K562 (cell line): ENCODE measurements around the gene ETNK2. TPM values are rescaled to one million over a fixed set of nuclear protein-coding genes. Genes with fewer than 3 reads are reported as not detected.

Source experiments
- ATAC-seq: fragments of 200-7000 bp; cut with Tn5 transposase; 3 replicates; pipeline ENCODE4 v1.9.1; 2020; ENCODE audit warnings: moderate library complexity
- BruUV-seq: library from RNA; stranded (reverse); fragments of 400-500 nt; replicated peaks from 2 replicates; lab custom pipeline; 2021; lab: Mats Ljungman, UMichigan
- CTCF ChIA-PET: fragments of 300-600 bp; formaldehyde crosslinking; extraction: SDS; loops from one replicate; lab custom pipeline; 2021; ENCODE audit warnings: low intra/inter-chr PET ratio; lab: Yijun Ruan, JAX
- POLR2A ChIA-PET: fragments of 300-600, 350-650 bp; sonication (Branson Sonifier 250); formaldehyde crosslinking; extraction: SDS; loops from one replicate; lab custom pipeline; 2021; ENCODE audit warnings: antibody characterized with exemption, inconsistent platforms; lab: Yijun Ruan, JAX
- DNase-seq, 4 experiments: peaks; one replicate each; pipeline versions ENCODE4 v3.0.0 to v3.0.0-alpha.2; 2011 to 2018; ENCODE audit warnings: low spot score in 3 of 4, mixed read lengths in 3 of 4; ENCODE audit errors: extremely low read depth in 1 of 4
- FAIRE-seq: peaks from 2 replicates; lab custom pipeline; 2011; peaks lifted over from hg19 to GRCh38; lab: Jason Lieb, UNC
- H2AFZ ChIP-seq: 2 replicates; pipeline ENCODE4 v1.6.0; 2011; ENCODE audit warnings: low read depth, low read length, control low read depth, inconsistent platforms
- H3K27ac ChIP-seq: fragments of 200-600 bp; 3 replicates; pipeline ENCODE4 v1.8.0; 2011; ENCODE audit warnings: low read depth, mild to moderate bottlenecking, control low read depth, inconsistent platforms, low read length, moderate library complexity, mixed read lengths; ENCODE audit errors: extremely low read depth
- H3K27me3 ChIP-seq, 2 experiments: fragments of 300-600 bp in 1 of 2; 2 replicates in 1 of 2; 3 replicates in 1 of 2; pipeline versions ENCODE4 v1.6.0 to v1.8.0; 2011; ENCODE audit warnings: inconsistent platforms in 2 of 2, low read length in 2 of 2, mild to moderate bottlenecking in 1 of 2, mixed read lengths in 1 of 2, moderate library complexity in 1 of 2; ENCODE audit not compliant: control insufficient read depth in 2 of 2, insufficient read depth in 2 of 2
- H3K36me3 ChIP-seq: fragments of 300-600 bp; 3 replicates; pipeline ENCODE4 v1.8.0; 2011; ENCODE audit warnings: mild to moderate bottlenecking, low read length, inconsistent platforms; ENCODE audit not compliant: control insufficient read depth, insufficient read depth
- H3K4me1 ChIP-seq, 2 experiments: fragments of 200-600 bp in 1 of 2; replicated peaks in 1 of 2; 2 replicates in 1 of 2; 3 replicates in 1 of 2; pipeline versions ENCODE4 v1.5.1 to v1.8.0; 2011; ENCODE audit warnings: inconsistent platforms in 2 of 2, low read length in 2 of 2, mild to moderate bottlenecking in 1 of 2, mixed read lengths in 1 of 2, moderate library complexity in 1 of 2; ENCODE audit not compliant: control insufficient read depth in 2 of 2, insufficient read depth in 2 of 2
- H3K4me2 ChIP-seq: 2 replicates; pipeline ENCODE4 v1.6.1; 2011; ENCODE audit warnings: low read length, control low read depth, inconsistent platforms, mixed read lengths; ENCODE audit not compliant: insufficient read depth
- H3K4me3 ChIP-seq: fragments of 200-600 bp; sonication (generic), shearing (Covaris generic); 2 replicates; pipeline ENCODE4 v1.5.1; 2016; ENCODE audit warnings: control low read depth, inconsistent platforms
- H3K79me2 ChIP-seq: fragments of 200-600 bp; 3 replicates; pipeline ENCODE4 v1.8.0; 2011; ENCODE audit warnings: low read length, inconsistent platforms; ENCODE audit not compliant: control insufficient read depth, insufficient read depth
- H3K9ac ChIP-seq, 2 experiments: 2 replicates each; pipeline versions ENCODE4 v1.6.0 to v1.6.1; 2011; ENCODE audit warnings: low read depth in 2 of 2, low read length in 2 of 2, control low read depth in 1 of 2, inconsistent platforms in 1 of 2, mild to moderate bottlenecking in 1 of 2, mixed read lengths in 1 of 2; ENCODE audit not compliant: insufficient read depth in 1 of 2
- H3K9me1 ChIP-seq: one replicate; pipeline ENCODE4 v1.6.0; 2011; ENCODE audit warnings: inconsistent platforms, mild to moderate bottlenecking, low read length, moderate library complexity; ENCODE audit not compliant: control insufficient read depth, insufficient read depth
- H3K9me3 ChIP-seq: replicated peaks from 2 replicates; pipeline ENCODE4 v1.5.1; 2011; ENCODE audit warnings: low read depth, low read length, inconsistent platforms; ENCODE audit not compliant: control insufficient read depth, insufficient read depth
- H4K20me1 ChIP-seq: replicated peaks from 2 replicates; pipeline ENCODE4 v1.6.1; 2011; ENCODE audit warnings: low read length, inconsistent platforms, mixed read lengths; ENCODE audit not compliant: control insufficient read depth, insufficient read depth
- ATF3 ChIP-seq, 2 experiments: fragments of 450-650 bp in 1 of 2; sonication (generic) in 1 of 2; formaldehyde crosslinking in 1 of 2; IDR thresholded peaks in 1 of 2; conservative IDR thresholded peaks in 1 of 2; 2 replicates each; pipeline versions ENCODE4 v1.6.1 to v1.8.1; 2016 to 2023; ENCODE audit warnings: mild to moderate bottlenecking in 2 of 2, moderate library complexity in 2 of 2, inconsistent platforms in 1 of 2, missing genetic modification reagents in 1 of 2
- CBFA2T3 ChIP-seq: fragments of 450-650 bp; IDR thresholded peaks from 2 replicates; pipeline ENCODE4 v1.6.1; 2017
- CC2D1A ChIP-seq: fragments of 450-650 bp; IDR thresholded peaks from 2 replicates; pipeline ENCODE4 v1.6.1; 2017; ENCODE audit warnings: mild to moderate bottlenecking
- CEBPB ChIP-seq: fragments of 450-650 bp; IDR thresholded peaks from 2 replicates; pipeline ENCODE4 v1.6.1; 2016; ENCODE audit warnings: missing genetic modification characterization, missing compliant biosample characterization
- CEBPG ChIP-seq, 3 experiments: fragments of 200-800 bp in 1 of 3; sonication (Bioruptor generic) in 1 of 3; sonication (generic) in 1 of 3; formaldehyde crosslinking in 1 of 3; IDR thresholded peaks in 2 of 3; conservative IDR thresholded peaks in 1 of 3; 2 replicates each; pipeline versions ENCODE4 v1.6.1 to v1.8.0; 2016 to 2022; ENCODE audit warnings: missing compliant biosample characterization in 2 of 3, missing genetic modification characterization in 2 of 3, mild to moderate bottlenecking in 1 of 3, missing genetic modification reagents in 1 of 3
- ELK1 ChIP-seq: sonication (generic); formaldehyde crosslinking; IDR thresholded peaks from 2 replicates; pipeline ENCODE4 v1.8.1; 2022; ENCODE audit warnings: missing genetic modification reagents
- MITF ChIP-seq: IDR thresholded peaks from 2 replicates; pipeline ENCODE4 v1.6.1; 2014; ENCODE audit warnings: antibody characterized with exemption
- MTA2 ChIP-seq: fragments of 450-650 bp; IDR thresholded peaks from 2 replicates; pipeline ENCODE4 v1.6.1; 2016; ENCODE audit warnings: low read depth
- RFX1 ChIP-seq: fragments of 450-650 bp; IDR thresholded peaks from 2 replicates; pipeline ENCODE4 v1.6.1; 2016; ENCODE audit warnings: mild to moderate bottlenecking, moderate library complexity
- TEAD4 ChIP-seq, 2 experiments: sonication (generic) in 1 of 2; formaldehyde crosslinking in 1 of 2; IDR thresholded peaks; 2 replicates each; pipeline versions ENCODE4 v1.6.1 to v1.8.0; 2012 to 2022; ENCODE audit warnings: borderline replicate concordance in 1 of 2, inconsistent platforms in 1 of 2, low read length in 1 of 2, mild to moderate bottlenecking in 1 of 2, missing genetic modification reagents in 1 of 2
- VEZF1 ChIP-seq: fragments of 200-800 bp; sonication (Bioruptor generic); IDR thresholded peaks from 2 replicates; pipeline ENCODE4 v1.6.1; 2017; ENCODE audit warnings: missing genetic modification characterization, missing compliant biosample characterization
- ZNF639 ChIP-seq, 2 experiments: fragments of 200-800 bp in 1 of 2; sonication (Bioruptor generic) in 1 of 2; sonication (generic) in 1 of 2; formaldehyde crosslinking in 1 of 2; IDR thresholded peaks in 1 of 2; conservative IDR thresholded peaks in 1 of 2; 2 replicates each; pipeline versions ENCODE4 v1.5.0 to v1.6.1; 2016 to 2020; ENCODE audit warnings: missing compliant biosample characterization in 1 of 2, missing genetic modification characterization in 1 of 2, missing genetic modification reagents in 1 of 2
- ZNF76 ChIP-seq: fragments of 250-450 bp; sonication (Bioruptor Pico); IDR thresholded peaks from 2 replicates; pipeline ENCODE4 v1.4.0; 2020; ENCODE audit warnings: mild to moderate bottlenecking, moderate library complexity, borderline replicate concordance
- WGBS: fragments of 100-300 bp; shearing (Covaris generic); methylation state at CpG from one replicate; pipeline ENCODE4 v1.1.6; 2016; ENCODE audit warnings: low coverage, mixed read lengths; ENCODE audit not compliant: insufficient coverage; ENCODE audit errors: missing lambda C conversion rate; 5-methylcytosine and 5-hydroxymethylcytosine counted together
- in situ Hi-C: fragments of 300-500 bp; cut with MboI; formaldehyde crosslinking; loops from 4 replicates; pipeline ENCODE4 v1.15.0; 2018; ENCODE audit warnings: inconsistent platforms, mixed read lengths
- intact Hi-C: fragments of 100-400 bp; cut with micrococcal nuclease; formaldehyde crosslinking; loops from 2 replicates; pipeline ENCODE4 v1.14.2; 2022
- polyA plus RNA-seq, 8 experiments: library from polyadenylated mRNA; depleted of rRNA in 4 of 8; stranded (reverse) in 5 of 8; unstranded in 3 of 8; fragments of >200 nt; fragmentation: Nextera tagmentation in 2 of 8; fragmentation: Illumina TruSeq in 1 of 8; extraction: Ambion mirVana in 2 of 8; extraction: Trizol in 1 of 8; gene quantifications; 2 replicates each; pipeline versions ENCODE4 v1.2.1 to v1.2.3, GENCODE V29; 2011 to 2014; ENCODE audit warnings: inconsistent platforms in 1 of 8, missing spikeins in 1 of 8
- total RNA-seq, 7 experiments: library from RNA; depleted of rRNA in 6 of 7; stranded (reverse); fragments of >200 nt in 6 of 7; fragmentation: Illumina TruSeq in 2 of 7; extraction: Trizol in 2 of 7; gene quantifications; 2 replicates each; pipeline versions ENCODE4 v1.2.1 to v1.2.3, GENCODE V29; 2011 to 2021; ENCODE audit warnings: low replicate concordance in 1 of 7

ETNK2 gene
- total and polyA plus RNA-seq, 9 of the 15 experiments (the other 6 are each of a cell fraction or from before 2014, with no cell fraction given) = 0.03 to 0.38 (median 0.13) TPM; not detected in 4

- no peak for ATAC-seq
- ChIA-PET CTCF (no interaction called here), POLR2A (no interaction called here)
- Histone ChIP-seq H3K9me3 (no peaks in the 10 kb centered on the region), H3K36me3 (no peaks in the 10 kb centered on the region), H3K4me3 (no peak overlapping the region), H3K4me2 (no peak overlapping the region), H4K20me1 (peaks cover 13% of the 10 kb centered on the region), H3K27me3 (peaks cover 17 to 42% of the 10 kb centered on the region in 2 experiments; a peak in 4 of 5 replicates), H3K27ac (no peak overlapping the region), H3K9ac (no peak overlapping the region), H3K79me2 (no peaks in the 10 kb centered on the region), H3K9me1 (no peaks in the 10 kb centered on the region), H2AFZ (no peak overlapping the region), H3K4me1 (no peaks in the 10 kb centered on the region)
- intact Hi-C loops (no loop called here), in situ Hi-C loops (no loop called here)
- no peak for FAIRE-seq
- BruUV-seq = no TSS peak
- no peak for DNase-seq
- 0% methylated on average over 4 of the region's 4 CpGs for whole genome bisulfite sequencing
- TF ChIP-seq ATF3 (IDR thresholded peaks at IDR 0.05) = 0 out of 2 replicates have a peak, but pooled peaks have one; percentile 10
- TF ChIP-seq ATF3 (CRISPR knock-in tag; conservative IDR thresholded peaks at IDR 0.05) = no peak
- no peak for TF ChIP-seq VEZF1 (CRISPR knock-in tag)
- TF ChIP-seq MITF = no peak
- no peak for TF ChIP-seq ZNF76 (CRISPR knock-in tag)
- no peak for TF ChIP-seq ELK1
- TF ChIP-seq CC2D1A = no peak
- TF ChIP-seq MTA2 = no peak
- TF ChIP-seq RFX1 = no peak
- peak in 1 of 2 experiments; percentile 25; a peak in 1 of 4 replicates for TF ChIP-seq ZNF639 (CRISPR knock-in tag; conservative IDR thresholded peaks at IDR 0.05 in 1 of 2, IDR thresholded peaks at IDR 0.05 in 1 of 2)
- TF ChIP-seq CBFA2T3 = peak; percentile 33
- TF ChIP-seq TEAD4 (IDR thresholded peaks at IDR 0.05; ENCODE audit: low read length) = peak; percentile 27; the same call in 1 of the 2 replicates
- TF ChIP-seq TEAD4 (CRISPR knock-in tag; IDR thresholded peaks at IDR 0.05; ENCODE audit: borderline replicate concordance) = no peak
- peak; percentile 23; the same call in 1 of the 2 replicates for TF ChIP-seq CEBPG (CRISPR knock-in tag; IDR thresholded peaks at IDR 0.05)
- peak; percentile 30 to 86 for TF ChIP-seq CEBPG (tag; conservative IDR thresholded peaks at IDR 0.05 in 1 of 2, IDR thresholded peaks at IDR 0.05 in 1 of 2)
- TF ChIP-seq CEBPB (tag) = peak; percentile 77
These were observed 6.8 kb downstream of the ETNK2 start for GRCh38 chr1:204145033-204145504.
